Measurements from ENCODE around the gene RIPOR3.

Gene RIPOR3

GRCh38 chr20:50690650-50691572 is at the start of gene RIPOR3:
Gene RIPOR3, minus strand, starts transcription at chr20:50691542. Its CDS starts 414 bp downstream, at chr20:50691128.
- no peak for DNase-seq (ENCODE audit: low spot score)

- no peak for DNase-seq (ENCODE audit: low spot score)
Observed at GRCh38 chr20:50737352-50737751, 46.0 kb upstream of the RIPOR3 start.

DNA sequence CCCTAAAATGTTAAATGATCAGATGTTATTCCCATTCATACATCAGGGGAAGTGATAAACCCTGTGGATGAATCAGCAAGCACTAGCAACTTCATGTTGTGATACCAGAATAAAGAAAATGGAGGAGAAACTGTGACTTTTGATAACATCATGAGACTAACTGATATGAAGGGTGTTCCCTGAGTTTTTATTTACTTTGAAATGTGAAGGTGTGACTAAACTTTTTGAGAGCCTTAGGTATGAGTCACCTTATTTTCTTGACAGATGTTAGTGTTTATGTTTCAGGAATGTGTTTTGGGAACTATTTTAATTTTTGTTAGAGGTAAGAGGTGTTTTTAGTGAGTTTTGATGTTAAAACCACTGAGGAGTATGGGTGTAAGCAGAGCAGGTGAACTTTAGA is 44.5 kb upstream of the RIPOR3 start:
- peak; percentile 70 for DNase-seq (ENCODE audit: low spot score)

GRCh38 chr20:50734730-50735679 is 43.7 kb upstream of the RIPOR3 start:
- no peak for DNase-seq (ENCODE audit: low spot score)

- no peak for DNase-seq (ENCODE audit: low spot score)
Observed at GRCh38 chr20:50733644-50734349, 42.5 kb upstream of the RIPOR3 start.

DNA sequence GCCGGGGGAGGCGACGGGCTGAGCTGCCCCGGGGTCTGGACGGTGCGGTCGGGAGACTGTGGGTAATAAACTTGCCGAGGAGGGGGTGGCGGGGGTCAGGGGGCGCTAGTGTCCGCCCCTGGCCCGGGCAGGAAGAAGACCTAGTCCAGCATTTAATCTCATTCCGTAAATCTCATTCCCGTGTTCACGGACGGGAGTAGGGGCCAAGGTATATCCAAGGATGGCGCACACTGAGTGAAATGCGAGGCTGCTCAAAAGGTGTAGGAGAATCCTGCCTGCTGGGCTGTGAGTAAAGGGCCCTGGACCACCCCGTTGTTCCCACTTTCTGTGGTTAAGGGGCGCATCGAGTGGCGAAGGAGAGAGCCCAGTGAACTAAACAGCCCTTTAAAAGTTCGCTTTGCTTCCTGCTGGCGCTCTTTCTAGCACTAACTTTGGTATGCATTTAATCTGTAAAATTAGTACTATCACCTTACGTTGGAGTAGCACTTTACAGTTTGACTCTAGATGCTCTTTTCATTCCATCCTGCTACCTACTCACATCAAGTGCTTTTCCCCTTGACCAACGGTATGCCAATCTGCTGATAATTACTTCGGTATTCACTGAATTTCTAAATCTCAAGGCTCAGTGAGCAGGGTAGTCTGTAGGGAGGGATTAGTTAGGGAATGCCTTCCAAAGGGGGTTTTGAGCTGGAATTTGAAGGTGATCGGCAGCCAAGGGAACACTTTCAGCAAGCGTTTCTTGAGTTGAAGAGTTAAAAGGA is 40.8 kb upstream of the RIPOR3 start:
- no peak for DNase-seq (ENCODE audit: low spot score)

DNA sequence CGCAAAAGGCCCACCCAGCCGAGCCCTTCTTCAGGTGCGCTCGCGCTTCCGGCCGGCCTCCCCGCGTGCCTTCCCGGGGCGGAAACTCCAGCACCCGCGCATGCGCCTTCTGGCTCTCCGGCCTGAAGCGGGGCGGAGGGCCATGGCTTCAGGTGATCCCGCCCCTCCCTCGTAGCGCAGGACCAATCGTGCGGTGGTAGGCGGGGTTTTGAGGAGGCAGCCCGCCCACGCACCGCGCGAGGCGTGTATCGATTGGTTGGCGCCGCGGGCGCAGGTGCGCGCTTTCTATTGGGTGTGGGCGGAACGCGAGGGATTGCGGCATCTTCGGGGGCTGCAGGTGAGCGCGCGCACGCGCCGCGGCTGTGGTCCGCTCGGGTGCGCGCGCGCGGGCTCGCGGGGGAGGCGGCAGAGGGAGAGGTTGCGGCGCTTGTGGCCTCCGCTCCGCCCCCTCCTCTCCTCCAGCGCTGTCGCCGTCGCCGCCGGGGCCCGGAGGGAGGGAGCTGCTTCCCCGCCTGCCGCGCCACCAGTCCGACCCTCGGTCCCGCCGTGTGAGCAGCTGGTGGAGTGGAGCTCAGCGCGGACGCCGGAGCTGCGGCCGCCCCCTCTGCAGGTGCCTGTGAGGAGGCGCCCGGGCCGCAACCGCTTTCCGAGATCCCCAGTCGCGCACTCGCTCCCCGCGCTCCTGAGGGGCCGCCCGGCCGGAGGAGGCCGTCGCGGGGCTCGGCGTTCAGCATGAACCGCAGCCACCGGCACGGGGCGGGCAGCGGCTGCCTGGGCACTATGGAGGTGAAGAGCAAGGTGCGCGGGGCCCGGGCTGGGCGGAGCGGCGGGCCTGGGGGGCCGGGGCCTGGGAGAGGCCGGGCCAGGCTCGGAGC is 40.0 kb upstream of the RIPOR3 start, which contains the start of gene PARD6B:
PARD6B (plus strand) TSS at position 526 of the 875 bp plus-strand sequence; CDS start at position 733, 207 bp downstream.
- peak; percentile 100 for DNase-seq (ENCODE audit: low spot score)

DNA sequence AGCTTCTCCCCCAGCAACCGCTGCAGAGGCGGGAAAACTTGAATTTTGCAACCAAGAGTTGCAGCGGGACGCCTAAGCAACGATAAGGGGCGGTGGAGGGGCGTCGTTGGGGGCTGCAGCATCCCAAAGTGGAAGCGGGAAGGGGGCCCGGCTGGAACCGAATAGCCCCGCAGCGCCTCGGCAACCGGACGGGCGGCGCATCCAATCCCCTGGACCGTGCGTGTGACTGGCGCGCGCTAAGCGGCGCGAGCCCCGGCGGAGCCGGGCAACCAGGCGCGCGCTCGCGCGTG is 39.4 kb upstream of the RIPOR3 start:
- DNase-seq (ENCODE audit: low spot score) = peak; percentile 46

GRCh38 chr20:50729901-50730764 is 38.8 kb upstream of the RIPOR3 start:
- DNase-seq (ENCODE audit: low spot score) = peak; percentile 55

DNA sequence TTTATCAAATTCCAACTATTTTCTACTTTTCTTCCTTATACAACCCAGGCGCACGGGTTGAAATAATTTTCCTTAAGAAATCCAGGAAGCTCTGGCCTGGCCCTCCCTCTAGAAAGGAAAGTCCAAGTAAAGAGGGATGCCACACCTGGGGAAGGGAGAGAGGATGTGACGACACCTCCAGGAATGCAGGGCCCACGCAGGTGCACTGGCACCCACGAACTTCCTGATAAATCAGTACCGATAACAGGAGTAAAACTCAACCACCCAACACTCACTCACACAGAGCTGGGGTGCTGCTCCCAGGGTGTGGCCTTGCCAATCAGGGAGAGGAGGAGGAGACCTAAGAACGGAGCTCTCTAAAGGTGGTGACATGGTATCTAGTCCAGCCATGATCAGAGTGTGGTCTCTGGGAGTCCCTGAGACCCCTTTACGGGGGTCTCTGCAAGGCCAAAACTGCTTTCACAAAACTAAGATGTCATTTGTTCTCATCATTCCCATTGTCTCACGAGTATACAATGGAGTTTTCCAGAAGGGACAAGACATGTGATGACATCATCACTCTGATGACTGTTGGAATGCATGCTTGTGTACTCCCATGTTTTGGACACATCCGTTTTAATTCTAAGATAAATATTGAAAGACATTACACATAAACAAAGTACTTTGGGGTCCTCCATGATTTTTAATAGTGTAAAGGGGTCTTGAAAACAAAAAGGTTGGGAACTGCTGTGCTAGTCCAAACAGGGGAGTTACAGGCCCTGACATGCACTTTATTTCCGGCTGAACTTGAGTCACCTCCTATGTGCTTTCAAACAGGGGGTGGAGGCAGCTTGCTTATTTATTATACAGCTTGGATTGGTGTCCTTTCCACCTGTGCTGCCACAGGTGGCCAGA is 37.9 kb upstream of the RIPOR3 start:
- peak; percentile 100 for DNase-seq (ENCODE audit: low spot score)

GRCh38 chr20:50728486-50728980 is 37.2 kb upstream of the RIPOR3 start:
- DNase-seq (ENCODE audit: low spot score) = peak; percentile 59

GRCh38 chr20:50727792-50728485 is 36.6 kb upstream of the RIPOR3 start:
- DNase-seq (ENCODE audit: low spot score) = peak; percentile 47

DNA sequence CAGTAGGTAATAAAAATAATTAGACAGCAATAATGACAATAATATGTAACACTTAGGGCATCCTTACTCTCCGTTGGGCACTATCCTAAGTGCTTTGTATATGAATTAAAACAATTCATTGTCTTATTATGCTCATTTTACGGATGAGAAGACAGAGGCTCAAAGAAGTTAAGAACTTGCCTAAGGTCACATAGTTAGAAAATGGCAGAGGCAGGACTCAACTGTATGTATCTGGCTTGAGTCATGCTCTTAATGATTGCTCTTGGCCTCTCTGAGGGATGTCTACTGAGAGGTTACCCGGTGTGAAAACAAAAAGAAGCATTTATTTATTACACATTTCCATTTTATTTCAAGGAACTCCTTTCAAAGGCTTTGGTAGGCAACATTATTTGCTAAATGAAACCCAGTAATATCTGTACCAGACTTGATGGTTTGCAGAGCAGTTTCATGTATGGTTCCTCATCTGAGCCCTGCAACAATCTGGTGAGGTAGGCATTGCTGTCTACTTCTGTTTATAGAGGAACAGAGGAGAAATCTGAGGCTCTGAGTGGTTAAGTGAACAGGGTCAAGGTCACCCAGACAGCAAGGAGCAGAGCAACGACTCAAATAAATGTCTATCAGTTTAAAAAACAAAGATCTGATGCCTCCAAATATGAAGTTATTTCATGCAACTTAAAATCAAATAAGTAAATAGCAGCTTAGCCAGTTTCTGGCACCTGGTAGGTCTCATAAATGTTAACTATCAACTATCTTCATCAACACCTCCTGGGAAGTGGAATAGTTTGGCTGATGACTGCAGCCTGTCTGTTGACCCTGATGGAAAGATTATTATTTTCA is 35.8 kb upstream of the RIPOR3 start:
- no peak for DNase-seq (ENCODE audit: low spot score)

GRCh38 chr20:50725724-50726005 is 34.3 kb upstream of the RIPOR3 start:
- DNase-seq (ENCODE audit: low spot score) = no peak

DNA sequence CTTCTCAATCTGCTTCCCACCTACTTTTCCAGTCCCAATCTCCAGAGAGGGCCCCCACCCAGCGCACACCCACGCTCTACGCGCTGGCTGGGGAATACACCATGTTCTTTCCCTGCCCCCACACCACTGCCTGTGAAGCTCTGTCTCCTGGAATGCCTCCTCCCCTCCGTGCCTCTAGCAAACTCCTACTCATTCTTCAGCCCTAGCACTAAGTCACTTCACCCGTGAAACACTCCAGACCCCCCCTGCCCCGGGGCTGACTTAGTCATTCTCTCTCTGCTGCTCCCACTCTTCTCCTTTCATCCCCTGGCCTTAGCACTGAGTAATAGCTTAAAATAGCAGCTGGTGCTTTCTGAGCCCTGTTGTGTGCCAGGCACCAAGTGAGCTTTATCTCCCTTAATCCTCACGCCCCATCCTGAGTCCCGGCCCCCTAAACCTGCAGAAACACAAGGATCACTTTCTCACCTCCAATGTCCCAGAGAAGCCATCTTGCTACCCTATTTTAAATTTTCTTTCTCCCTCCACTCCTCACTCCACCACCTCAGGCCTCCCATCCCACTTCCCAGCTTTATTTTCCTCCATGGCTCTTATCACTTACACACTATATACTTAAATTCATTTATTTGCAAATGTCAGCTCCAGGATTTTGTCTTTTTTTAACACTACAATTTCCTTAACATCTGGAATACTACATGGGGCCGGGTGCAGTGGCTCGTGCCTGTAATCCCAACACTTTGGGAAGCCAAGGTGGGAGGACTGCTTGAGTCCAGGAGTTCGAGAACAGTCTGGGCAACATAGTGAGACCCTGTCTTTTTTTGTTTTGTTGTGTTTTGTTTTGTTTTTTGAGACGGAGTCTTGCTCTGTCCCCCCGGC is 33.7 kb upstream of the RIPOR3 start:
- DNase-seq (ENCODE audit: low spot score) = peak; percentile 98
